HepG2 (cell line): ENCODE results near the gene PPP2R2C.

Experiments used
- CTCF ChIP-seq: sonication (generic); formaldehyde crosslinking; IDR thresholded peaks from 2 replicates; pipeline ENCODE4 v1.5.0; 2020; ENCODE audit warnings: mild to moderate bottlenecking, missing genetic modification reagents, moderate library complexity
- DR1 ChIP-seq: sonication (generic); formaldehyde crosslinking; IDR thresholded peaks from 2 replicates; pipeline ENCODE4 v1.8.0; 2021; ENCODE audit warnings: mild to moderate bottlenecking, missing genetic modification reagents, inconsistent platforms
- EP300 ChIP-seq, 3 experiments: sonication (generic) in 1 of 3; formaldehyde crosslinking in 1 of 3; IDR thresholded peaks; 2 replicates each; pipeline versions ENCODE4 v1.5.1 to v1.6.1; 2011 to 2020; ENCODE audit warnings: low read depth in 2 of 3, low read length in 2 of 3, borderline replicate concordance in 1 of 3, improper control_type of control experiment in 1 of 3, mild to moderate bottlenecking in 1 of 3, missing genetic modification reagents in 1 of 3, moderate library complexity in 1 of 3
- HMG20B ChIP-seq: conservative IDR thresholded peaks from 2 replicates; pipeline ENCODE4 v1.6.1; 2016; ENCODE audit warnings: missing genetic modification reagents, missing compliant biosample characterization
- HNF1A ChIP-seq, 2 experiments: sonication (generic) in 1 of 2; formaldehyde crosslinking in 1 of 2; IDR thresholded peaks; 2 replicates each; pipeline versions ENCODE4 v1.4.0 to v1.6.1; 2016 to 2020; ENCODE audit warnings: borderline replicate concordance in 1 of 2, low read depth in 1 of 2, mild to moderate bottlenecking in 1 of 2, missing genetic modification reagents in 1 of 2
- MZF1 ChIP-seq: sonication (generic); formaldehyde crosslinking; IDR thresholded peaks from 2 replicates; pipeline ENCODE4 v1.8.1; 2023; ENCODE audit warnings: mild to moderate bottlenecking, missing genetic modification reagents, borderline replicate concordance
- PHF8 ChIP-seq: sonication (generic); formaldehyde crosslinking; IDR thresholded peaks from 2 replicates; pipeline ENCODE4 v1.5.0; 2020; ENCODE audit warnings: missing genetic modification reagents
- POLR2AphosphoS5 ChIP-seq: IDR thresholded peaks from 2 replicates; pipeline ENCODE4 v1.6.1; 2012; ENCODE audit warnings: low read depth, low read length
- SMARCC2 ChIP-seq: fragments of 450-650 bp; IDR thresholded peaks from 2 replicates; pipeline ENCODE4 v1.6.1; 2017; ENCODE audit warnings: antibody characterized with exemption, mild to moderate bottlenecking
- SRF ChIP-seq: IDR thresholded peaks from 2 replicates; pipeline ENCODE4 v1.6.1; 2011; ENCODE audit warnings: mild to moderate bottlenecking, low read depth, low read length, moderate library complexity
- ZNF318 ChIP-seq: sonication (generic); formaldehyde crosslinking; IDR thresholded peaks from 2 replicates; pipeline ENCODE4 v1.4.0; 2020; ENCODE audit warnings: mild to moderate bottlenecking, missing genetic modification reagents

- TF ChIP-seq PHF8 (CRISPR knock-in tag) (no peak), EP300 (IDR thresholded peaks at IDR 0.05; ENCODE audit: low read depth in 2 of 2, low read length in 2 of 2) (no peak), EP300 (CRISPR knock-in tag; IDR thresholded peaks at IDR 0.05; ENCODE audit: borderline replicate concordance) (no peak), HMG20B (CRISPR knock-in tag) (no peak), DR1 (CRISPR knock-in tag) (no peak), SRF (no peak), SMARCC2 (no peak), HNF1A (IDR thresholded peaks at IDR 0.05; ENCODE audit: low read depth) (no peak), HNF1A (CRISPR knock-in tag; IDR thresholded peaks at IDR 0.05; ENCODE audit: borderline replicate concordance) (no peak), MZF1 (CRISPR knock-in tag) (no peak), ZNF318 (CRISPR knock-in tag) (no peak), POLR2AphosphoS5 (no peak), CTCF (CRISPR knock-in tag) (no peak)
Measured at GRCh38 chr4:6277935-6278800, 194.2 kb downstream of the PPP2R2C start.
